Activated CD4-positive, CD25-positive, alpha-beta regulatory T cell treated with anti-CD3 and anti-CD28 coated beads, Interleukin-2, amount 50 U/mL, for 72 hours (primary cell): ENCODE results near the gene NR2F1-AS1.
"Not testable (repeated sequence)": the region's sequence is repeated elsewhere in the genome, so short reads cannot be mapped to it uniquely, and the experiment has no call there.

ENCODE experiments used
- DNase-seq: peaks from one replicate; pipeline ENCODE4 v3.0.0; 2021

NR2F1-AS1 gene

DNA sequence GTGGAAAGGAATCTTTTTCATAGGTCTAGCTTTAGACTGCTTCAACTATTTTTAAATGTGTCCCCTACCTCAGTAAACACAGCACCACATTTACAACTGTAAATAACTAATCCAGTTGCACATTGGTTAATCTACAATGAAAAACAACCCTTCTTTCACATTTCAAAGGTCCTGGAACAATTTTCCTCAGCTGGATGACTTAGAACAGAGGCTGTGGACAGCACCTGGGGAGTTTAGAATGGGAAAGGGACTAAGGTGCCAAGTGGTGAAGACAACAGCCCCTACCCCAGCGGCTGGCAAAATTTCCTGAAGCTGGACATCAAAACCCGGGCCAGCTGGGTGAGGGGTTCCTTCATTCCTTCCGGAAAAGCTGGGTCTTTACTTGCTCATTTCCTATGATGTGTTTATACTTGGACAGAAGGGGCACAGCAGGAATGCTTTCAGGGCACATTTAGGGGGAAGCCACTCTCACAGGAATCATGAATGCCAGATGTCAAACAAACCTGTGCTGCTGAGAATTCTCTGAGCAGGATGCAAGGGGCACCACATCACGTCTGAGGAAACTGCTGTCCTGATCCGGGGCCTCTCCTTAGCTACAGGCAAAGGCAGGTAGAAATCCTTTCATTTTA is 158.3 kb downstream of the NR2F1-AS1 start:
- DNase-seq = no peak

DNA sequence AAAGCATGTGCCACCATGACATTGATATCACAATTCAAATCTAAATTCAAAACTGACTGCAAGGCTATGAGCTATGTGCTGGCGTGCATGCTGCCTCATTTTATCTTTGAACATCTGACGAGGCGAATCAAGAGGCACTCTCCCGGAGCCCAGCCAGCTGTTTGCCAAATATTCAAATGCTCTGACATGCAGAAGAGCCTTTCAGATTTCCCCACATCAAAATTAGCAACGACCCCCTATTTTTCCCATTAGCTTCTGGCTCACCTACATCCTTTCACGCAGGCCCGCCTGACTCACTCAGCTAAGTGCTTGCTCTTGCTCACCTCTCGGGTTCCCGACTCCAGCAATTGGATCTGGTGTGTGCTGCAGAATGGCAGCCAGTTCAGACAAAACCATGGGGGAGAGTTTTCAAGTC is 159.0 kb downstream of the NR2F1-AS1 start:
- no peak for DNase-seq

DNA sequence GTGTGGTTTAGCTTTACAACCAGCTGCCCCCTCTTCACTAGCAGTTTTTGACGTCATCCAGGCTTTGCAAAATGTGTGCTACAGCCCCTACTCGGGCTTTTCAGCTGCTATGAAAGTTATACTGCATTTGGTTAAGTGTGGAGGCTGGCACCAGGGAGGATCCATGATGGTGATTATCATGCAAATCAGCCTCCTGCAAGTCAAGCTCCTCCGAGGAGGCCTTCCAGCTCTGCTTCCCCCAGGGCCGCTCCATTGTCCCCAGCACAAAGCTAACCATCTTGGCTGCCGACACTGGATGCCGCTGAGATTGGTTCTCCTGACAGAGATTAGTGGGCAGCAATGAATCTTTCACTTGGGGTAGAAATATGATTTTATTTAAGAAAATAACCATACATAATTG is 159.6 kb downstream of the NR2F1-AS1 start:
- no peak for DNase-seq

DNA sequence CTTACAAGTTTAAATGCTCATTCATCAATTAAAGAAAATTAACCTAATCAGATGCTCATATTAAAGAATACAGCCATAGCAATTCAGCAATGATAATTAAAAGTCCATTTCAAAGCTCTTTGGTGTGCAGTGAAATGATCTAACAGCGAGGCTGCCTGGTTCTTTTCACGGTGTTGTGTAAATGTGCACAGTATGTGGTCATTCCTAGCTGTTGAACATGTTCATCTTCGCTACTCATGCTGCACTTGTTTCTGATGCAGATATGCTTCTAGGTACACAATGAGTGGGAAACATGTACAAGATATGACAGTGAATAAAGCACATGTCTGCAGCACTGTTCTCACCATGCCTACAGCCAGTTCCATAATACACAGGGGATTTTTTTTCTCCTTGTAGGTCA is 163.5 kb downstream of the NR2F1-AS1 start:
- DNase-seq = no peak

DNA sequence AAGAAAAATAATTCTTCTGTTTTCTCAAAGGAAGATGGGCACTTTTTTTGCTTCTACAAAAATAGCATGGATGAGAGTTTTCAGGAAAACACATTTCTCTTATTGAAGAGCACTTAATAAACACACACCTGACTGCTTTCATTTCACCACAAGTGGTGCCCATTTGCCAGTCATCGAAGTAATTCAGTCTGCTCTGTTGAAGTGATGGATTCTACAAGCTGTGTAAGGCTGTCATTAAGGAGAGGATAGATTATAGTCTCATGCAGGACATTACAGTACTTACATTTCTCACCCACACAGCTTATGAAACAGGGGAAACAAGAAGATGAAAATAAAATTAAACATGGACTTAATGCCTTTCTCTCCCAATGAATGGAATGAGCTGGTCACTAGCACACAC is 165.2 kb downstream of the NR2F1-AS1 start:
- no peak for DNase-seq

DNA sequence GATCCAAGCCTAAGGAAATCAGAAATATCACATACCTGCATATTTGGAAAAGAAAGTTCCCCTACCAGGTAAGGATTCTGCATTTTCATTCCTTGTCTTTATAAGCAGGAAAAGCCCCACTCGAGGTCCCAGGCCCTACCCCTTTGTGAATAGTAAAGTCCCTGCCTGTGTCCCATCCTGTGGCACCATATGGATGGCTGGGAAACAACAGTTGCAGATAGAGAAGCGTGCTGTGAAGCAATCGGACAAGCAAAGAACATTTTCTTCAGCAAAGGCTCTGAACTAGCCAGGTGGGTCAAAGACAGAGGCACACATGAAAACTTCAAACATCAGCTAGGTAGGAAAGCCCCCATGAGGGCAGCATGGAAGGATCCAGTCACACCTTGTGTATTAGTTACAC is 169.3 kb downstream of the NR2F1-AS1 start:
- DNase-seq = no peak

DNA sequence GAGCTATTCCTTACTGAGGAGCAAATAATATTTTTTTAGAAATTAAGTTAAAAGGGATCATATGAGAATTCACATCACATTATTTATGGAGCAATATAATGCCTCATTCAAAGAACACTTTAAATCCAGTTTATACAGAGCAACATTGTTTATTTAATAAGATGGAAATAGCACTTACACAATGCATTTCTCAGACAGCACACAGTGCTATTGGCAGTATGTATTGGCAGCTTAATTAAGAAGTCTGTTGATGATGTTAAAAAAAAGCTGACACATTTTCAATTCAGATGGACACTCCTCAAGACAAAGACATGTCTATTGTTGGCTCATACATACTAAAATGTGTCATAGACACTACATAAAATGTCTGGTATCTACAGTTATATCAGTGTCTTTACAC is 171.3 kb downstream of the NR2F1-AS1 start:
- no peak for DNase-seq

DNA sequence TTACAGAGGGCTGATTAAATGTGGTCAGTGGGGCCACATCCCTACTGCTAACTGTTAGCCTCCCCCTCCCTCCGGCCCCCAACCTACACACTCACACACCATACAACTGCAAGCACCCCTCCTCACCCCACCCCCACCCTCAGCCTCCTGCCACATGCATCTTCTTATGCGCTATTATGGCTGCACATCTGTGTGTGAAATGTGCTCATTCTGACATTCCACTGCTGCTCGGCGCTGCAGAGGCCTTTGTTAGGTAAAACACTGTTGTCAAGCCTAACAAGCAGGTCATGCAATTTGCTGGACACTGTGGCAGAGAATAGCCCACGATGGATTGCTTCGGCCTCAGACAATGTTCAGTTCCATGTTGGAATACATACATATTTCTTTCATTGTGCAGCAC is 173.6 kb downstream of the NR2F1-AS1 start:
- no peak for DNase-seq

DNA sequence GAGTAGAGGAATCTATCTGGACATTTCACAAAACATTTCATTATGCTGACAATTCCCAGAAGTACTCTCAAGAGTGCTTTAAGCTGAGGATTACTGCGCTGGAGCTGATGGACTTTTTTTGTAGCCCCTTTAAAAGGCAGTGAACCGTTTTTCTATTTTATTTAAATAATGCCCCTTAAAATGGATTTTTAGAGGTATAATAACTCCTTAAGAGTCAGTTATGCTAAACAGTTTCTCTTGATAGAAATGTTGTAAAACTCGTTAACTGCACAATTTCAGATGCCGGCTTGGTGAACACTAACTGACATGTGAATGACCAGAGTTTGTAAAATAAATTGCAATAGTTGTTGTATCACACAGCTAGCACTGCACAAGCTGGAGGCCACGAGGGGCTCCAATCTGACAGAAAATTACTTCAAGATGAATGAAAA is 174.0 kb downstream of the NR2F1-AS1 start:
- DNase-seq = no peak

DNA sequence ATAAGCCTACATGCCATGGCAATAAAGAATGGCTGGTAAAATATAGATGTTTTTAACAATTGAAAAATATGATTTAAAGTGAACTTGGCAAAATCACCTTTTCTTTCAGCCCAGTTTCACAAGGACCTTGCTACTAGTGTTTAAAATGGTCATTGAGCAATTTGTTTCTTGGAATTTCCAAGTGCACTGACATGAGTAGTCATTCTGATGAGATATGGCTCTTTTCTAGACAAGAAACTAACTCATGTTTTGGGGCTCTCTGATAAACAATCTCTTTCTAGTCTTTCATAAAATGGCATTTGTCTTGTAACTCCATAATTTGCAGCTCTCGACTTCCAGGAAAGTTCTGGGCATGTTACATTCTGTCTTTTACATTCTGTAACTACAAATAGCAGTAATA is 176.8 kb downstream of the NR2F1-AS1 start:
- no peak for DNase-seq

DNA sequence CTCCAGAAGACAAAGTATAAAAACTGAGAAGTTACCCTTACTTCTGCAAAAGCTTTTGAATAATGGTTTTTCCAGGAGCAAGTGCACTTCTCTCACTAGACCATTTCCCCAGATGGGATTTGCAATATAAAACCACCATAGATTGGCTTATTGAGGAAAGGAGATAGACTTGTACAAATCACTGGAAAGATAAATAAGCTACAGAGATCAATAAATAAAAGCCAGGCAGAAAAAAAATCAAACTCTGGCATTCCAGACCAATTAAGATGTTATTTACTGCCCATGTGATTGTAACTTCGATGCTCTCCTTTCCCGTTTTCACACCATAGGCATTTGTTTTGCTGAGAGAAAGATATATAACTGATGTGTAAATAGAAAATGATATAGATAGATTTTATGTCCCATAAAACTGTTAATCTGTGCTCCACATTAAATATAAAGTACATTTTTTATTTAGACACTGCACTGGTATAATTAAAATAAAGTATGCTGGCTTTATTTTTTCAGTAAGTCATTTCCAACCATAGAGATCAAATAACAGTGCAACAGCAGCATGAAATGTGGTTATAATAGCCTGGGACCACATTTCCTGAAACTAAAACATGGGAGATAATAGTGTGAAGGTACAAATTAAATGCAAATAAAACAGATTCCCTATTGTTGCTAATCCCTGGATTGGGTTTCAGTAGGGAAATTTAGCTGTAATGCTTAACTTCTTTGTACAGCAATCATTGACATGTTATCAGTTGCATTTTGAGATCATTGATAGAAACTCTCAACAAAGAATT is 177.7 kb downstream of the NR2F1-AS1 start:
- DNase-seq = no peak

DNA sequence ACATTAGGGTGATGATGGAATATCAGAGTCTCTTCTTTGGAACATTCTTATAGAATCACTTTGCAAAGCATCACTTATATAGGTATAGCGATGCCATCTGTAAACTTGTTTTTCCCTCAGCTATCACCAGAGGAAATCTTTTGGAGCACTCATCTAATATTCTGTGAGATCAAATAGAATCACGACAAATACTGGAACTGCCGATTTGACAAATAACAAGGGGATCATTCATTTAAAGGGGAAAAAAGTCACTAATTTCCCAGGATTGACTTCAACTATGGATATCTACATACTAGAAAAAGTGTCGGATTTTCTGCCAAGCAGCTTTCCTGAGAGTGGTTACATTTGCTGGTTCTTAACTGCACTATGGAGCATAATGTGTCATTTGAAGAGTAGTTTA is 178.6 kb downstream of the NR2F1-AS1 start:
- DNase-seq = no peak

DNA sequence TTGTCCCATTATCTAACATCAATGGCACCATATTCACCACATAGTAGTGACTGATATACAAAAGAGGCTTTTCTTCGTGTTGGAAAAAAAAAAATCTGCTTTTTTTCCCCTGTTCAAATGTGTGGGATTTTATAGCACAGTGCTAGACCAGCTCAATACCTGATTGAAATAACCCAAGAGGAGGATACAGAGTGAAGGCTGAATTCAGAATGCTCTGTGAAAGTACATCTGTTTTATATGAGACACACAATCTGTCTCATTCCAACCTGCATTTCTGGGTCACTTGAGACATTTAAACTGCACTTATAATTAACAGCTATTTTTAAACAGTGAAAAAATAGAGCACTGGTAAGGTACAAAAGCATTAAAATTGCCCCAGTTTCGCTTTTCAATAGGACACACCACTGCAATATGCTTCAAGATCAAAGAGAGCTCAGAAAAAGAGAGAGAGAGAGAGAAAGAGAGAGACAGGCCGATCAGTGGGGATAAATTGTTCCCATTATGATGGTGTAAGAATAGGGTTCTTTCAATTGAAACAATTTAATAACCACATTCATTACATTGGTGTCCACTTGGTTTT is 179.3 kb downstream of the NR2F1-AS1 start:
- DNase-seq = no peak

DNA sequence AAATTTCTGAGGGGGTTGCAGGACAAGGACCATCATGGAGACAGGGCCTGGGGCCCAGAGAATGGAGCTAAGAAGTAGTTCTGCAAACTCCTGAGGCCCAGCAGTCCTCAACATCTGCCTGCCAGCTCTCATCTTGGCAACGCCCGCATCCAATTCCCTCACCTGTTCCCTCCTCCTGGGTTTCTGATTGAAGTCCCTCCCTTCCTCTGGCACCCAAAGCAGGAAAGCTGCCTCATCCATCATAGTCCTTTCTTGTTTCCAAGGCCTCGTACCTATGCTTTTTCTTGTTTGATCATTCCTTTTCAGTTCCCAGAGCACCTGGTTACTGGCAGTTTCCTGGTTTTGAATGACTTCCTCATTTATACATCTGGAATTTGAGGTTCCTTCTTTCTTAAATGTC is 181.3 kb downstream of the NR2F1-AS1 start:
- no peak for DNase-seq

DNA sequence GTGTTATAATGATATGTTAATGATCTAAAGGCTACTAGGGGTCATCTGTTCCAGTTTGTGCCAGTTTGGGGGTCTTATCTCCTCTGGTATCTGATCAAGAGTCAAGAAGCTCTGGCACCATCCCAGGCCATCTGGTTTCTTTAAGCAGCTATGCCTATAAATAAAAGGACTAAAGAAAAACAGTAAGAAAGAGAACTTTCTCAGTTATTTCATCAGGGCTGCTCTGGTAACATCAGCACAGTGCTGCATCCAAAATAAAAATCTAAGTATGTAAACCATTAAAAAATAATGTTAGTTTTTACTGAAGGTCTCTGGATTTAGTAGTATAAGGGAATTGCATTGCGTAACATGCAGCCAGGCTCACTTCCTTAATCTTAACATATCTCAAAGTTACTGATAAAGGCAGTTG is 185.0 kb downstream of the NR2F1-AS1 start:
- no peak for DNase-seq

DNA sequence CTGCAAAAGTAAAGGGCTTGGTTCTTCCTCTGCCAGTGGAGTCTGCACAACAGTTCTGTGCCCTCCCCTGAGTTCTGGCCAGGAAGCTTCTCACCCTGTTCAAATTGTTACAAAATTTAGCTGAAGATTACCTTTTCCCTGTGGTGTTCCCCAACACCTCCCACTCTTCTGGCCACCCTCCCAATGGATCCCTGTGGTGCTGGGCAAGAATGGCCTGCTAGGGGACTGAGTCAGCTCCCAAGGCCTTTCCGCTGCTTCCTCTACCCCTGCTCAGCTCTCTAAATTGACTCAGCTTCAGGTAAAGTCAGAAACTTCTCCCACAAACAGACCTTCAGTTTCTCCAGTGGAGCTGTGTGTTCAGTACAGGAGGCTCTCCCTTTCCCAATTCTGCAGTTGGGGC is 186.0 kb downstream of the NR2F1-AS1 start:
- no peak for DNase-seq

DNA sequence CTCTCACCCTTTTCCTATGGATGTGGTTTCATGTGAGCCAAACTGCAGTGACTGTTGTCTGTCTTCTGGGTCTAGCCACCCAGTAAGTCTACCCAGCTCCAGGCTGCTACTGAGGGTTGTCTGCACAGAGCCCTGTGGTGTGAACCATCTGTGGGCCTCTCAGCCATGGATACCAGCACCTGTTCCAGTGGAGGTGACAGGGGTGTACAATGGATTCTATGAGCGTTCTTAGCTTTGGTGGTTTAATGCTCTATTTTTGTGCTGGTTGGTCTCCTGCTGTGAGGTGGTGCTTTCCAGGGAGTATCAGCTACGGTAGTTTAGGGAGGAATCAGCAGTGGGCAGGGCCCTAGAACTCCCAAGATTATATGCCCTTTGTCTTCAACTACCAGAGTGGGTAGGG is 186.7 kb downstream of the NR2F1-AS1 start:
- DNase-seq = no peak

DNA sequence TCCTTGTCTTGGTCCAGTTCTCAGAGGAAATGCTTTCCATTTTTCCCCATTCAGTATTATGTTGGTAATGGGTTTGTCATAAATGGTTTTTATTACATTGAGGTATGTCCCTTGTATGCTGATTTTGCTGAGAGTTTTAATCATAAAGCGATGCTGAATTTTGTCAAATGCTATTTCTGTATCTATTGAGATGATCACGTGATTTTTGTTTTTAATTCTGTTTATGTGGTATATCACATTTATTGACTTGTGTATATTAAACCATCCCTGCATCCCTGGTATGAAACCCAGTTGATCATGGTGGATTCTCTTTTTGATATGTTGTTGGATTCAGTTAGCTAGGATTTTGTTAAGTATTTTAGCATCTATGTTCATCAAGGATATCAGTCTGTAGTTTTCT is 189.8 kb downstream of the NR2F1-AS1 start:
- DNase-seq = not testable (repeated sequence)

DNA sequence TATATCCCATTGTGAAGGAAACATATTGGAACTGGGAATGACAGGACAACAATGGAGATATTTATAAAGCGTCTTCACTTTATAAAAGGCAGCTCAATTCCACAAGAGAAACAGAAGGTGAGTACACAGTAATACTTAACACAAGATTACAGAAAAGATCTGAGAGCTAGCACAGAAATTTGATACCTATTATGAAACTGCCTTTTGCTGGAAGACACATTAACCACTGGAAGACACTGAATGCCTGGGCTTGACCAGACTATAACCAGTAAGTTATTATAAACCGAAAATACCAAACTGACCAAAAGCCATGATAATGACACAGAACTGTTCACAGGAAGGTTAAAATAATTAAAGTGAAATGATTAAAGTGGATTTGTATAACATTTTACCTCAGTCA is 195.4 kb downstream of the NR2F1-AS1 start:
- no peak for DNase-seq

DNA sequence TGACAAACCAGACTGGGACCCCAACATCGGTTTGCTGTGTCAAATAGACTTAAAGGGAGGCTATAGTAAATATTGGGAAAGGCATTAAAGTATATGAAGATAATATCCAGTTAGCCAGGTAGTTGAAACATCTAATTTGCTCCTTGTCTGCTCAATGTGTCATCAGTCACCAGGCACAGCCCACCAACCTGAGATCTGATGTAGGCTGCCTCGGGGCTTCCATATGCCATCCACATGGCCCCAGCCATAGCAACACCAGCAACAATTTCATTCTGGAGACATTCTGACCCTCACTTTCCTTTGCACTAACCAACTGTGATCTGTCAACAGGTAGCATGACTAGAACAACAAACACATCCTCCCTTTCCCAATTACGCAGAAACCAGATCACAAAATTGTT is 196.0 kb downstream of the NR2F1-AS1 start:
- DNase-seq = no peak

DNA sequence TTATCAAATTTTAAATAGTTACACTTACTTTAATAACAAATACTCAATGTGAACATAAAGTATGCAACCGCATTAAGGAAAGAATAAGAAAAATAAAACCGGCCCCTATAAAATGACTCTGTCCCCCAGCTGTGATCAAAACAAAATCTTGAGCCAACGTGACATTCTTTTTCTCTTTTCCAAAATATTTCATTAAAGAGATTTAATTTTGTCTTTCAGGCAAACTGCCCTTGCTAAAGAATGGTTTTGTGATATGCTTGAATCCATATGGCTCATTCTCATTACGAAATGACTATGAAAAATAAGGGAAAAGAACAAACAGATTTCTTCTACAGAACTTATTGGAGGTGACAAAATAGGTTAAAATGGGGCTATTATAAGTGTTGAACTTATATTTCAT is 197.0 kb downstream of the NR2F1-AS1 start:
- DNase-seq = no peak

DNA sequence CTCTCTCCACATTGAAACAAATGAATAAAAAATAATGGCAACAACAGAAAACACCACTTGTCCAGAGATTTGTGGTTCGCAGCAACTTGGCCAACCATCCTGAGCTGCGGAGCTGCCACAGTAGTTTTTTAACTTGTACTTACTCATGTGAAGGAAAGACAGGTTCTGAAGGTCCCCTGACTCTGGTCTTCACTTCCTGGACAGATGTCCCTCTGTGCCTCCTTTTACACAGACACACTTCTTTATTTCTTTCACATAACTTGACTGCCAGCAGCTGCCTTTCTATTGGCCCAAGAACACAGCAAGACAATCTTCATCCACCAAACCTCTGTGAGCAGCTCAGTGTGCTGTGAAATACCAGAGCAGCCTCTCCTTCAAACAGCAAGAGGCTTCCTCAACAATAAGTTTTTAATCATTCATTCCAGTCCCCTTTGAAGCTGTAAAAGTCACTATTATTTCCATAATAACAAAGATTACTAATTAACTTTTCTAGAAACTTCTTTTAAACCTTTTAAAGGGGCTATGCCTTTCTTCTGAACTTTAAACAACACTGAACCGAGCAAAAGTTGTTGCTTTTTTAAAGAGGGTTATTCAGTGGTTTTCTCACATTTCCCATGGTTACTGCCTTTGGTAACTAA is 198.7 kb downstream of the NR2F1-AS1 start:
- no peak for DNase-seq

DNA sequence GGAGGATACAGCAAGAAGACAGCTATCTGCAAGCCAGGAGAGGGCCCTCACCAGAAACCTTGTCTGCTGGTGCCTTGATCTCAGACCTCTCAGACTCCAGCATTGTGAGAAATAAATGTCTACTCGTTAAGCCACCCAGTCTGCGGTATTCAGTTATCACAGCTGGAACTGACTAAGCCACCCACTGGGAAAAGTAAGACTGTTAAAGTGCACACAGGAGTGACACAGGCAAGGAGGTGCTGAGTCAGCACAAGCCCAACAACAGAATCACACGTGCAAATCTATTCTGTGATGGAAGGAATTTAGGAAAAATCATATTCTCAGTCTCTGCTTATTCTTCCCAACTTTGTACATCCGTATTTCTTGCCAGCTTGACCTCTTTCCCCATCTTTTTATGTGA is 200.0 kb downstream of the NR2F1-AS1 start:
- DNase-seq = no peak

DNA sequence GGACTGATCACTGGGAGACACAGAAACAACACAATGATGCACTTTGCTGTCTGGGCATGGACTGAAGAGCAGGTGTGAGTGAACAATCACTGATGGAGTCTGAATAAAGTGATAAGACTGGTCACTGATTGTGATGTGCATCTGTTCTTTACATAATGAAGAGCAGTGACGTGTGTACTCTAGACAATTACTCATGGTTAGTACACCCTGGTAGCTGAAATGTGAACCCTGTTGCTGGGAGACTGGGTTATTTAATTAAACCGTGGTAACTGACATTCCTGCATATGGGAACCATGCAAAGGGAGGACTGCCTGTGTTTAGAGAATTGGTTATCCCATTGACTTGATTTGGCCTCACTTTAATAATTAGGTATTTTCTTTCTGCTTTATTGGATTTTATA is 202.9 kb downstream of the NR2F1-AS1 start:
- no peak for DNase-seq
